Astrocyte (in vitro differentiated cells and primary cell): ENCODE data around the gene MAP6. TPM values are rescaled to one million over a fixed set of nuclear protein-coding genes. Genes with fewer than 3 reads are reported as not detected.
A peak's percentile ranks its signal among the peaks of the same experiment; 100 is the strongest.

ENCODE experiments used
- DNase-seq: peaks from one replicate; pipeline ENCODE4 v3.0.0-alpha.2; 2010; ENCODE audit warnings: low read depth
- FAIRE-seq: peaks from 2 replicates; lab custom pipeline; 2011; peaks lifted over from hg19 to GRCh38; lab: Jason Lieb, UNC
- H2AFZ ChIP-seq: 2 replicates; pipeline ENCODE4 v1.6.0; 2012; ENCODE audit warnings: low read depth, low read length, inconsistent platforms
- H3K27ac ChIP-seq: 2 replicates; pipeline ENCODE4 v1.5.1; 2011; ENCODE audit warnings: low read depth, low read length, inconsistent platforms
- H3K27me3 ChIP-seq: 2 replicates; pipeline ENCODE4 v1.6.0; 2011; ENCODE audit warnings: low read length, inconsistent platforms; ENCODE audit not compliant: insufficient read depth
- H3K36me3 ChIP-seq: 2 replicates; pipeline ENCODE4 v1.5.1; 2011; ENCODE audit warnings: low read length, inconsistent platforms; ENCODE audit not compliant: insufficient read depth
- H3K4me1 ChIP-seq: 2 replicates; pipeline ENCODE4 v1.5.1; 2011; ENCODE audit warnings: low read length, inconsistent platforms; ENCODE audit not compliant: insufficient read depth
- H3K4me2 ChIP-seq: 2 replicates; pipeline ENCODE4 v1.6.0; 2012; ENCODE audit warnings: low read length, inconsistent platforms
- H3K4me3 ChIP-seq: 2 replicates; pipeline ENCODE4 v1.5.1; 2011; ENCODE audit warnings: low read depth, mild to moderate bottlenecking, low read length, inconsistent platforms; ENCODE audit not compliant: insufficient read depth
- H3K79me2 ChIP-seq: 2 replicates; pipeline ENCODE4 v1.6.0; 2012; ENCODE audit warnings: mild to moderate bottlenecking, low read length, inconsistent platforms; ENCODE audit not compliant: insufficient read depth
- H3K9ac ChIP-seq: 2 replicates; pipeline ENCODE4 v1.6.0; 2012; ENCODE audit warnings: mild to moderate bottlenecking, low read length, inconsistent platforms
- H3K9me3 ChIP-seq: 2 replicates; pipeline ENCODE4 v1.5.1; 2012; ENCODE audit warnings: low read depth, mild to moderate bottlenecking, low read length, inconsistent platforms; ENCODE audit not compliant: insufficient read depth
- H4K20me1 ChIP-seq: 2 replicates; pipeline ENCODE4 v1.6.0; 2012; ENCODE audit warnings: low read length, inconsistent platforms; ENCODE audit not compliant: insufficient read depth
- H3K27ac Mint-ChIP-seq: one replicate; pipeline ENCODE4 v1.8.0; 2021; ENCODE audit warnings: mild to moderate bottlenecking, mixed read lengths; ENCODE audit not compliant: unreplicated experiment
- H3K27me3 Mint-ChIP-seq: one replicate; pipeline ENCODE4 v1.8.0; 2021; ENCODE audit warnings: low read depth, mixed read lengths; ENCODE audit not compliant: unreplicated experiment
- H3K36me3 Mint-ChIP-seq: one replicate; pipeline ENCODE4 v1.8.0; 2021; ENCODE audit warnings: low read depth, mixed read lengths; ENCODE audit not compliant: unreplicated experiment
- H3K4me1 Mint-ChIP-seq: one replicate; pipeline ENCODE4 v1.8.0; 2021; ENCODE audit warnings: low read depth, mixed read lengths; ENCODE audit not compliant: unreplicated experiment
- H3K4me3 Mint-ChIP-seq: one replicate; pipeline ENCODE4 v1.8.0; 2021; ENCODE audit warnings: mild to moderate bottlenecking, moderate library complexity, mixed read lengths; ENCODE audit not compliant: unreplicated experiment
- H3K9me3 Mint-ChIP-seq: one replicate; pipeline ENCODE4 v1.8.0; 2021; ENCODE audit warnings: mild to moderate bottlenecking, mixed read lengths; ENCODE audit not compliant: unreplicated experiment
- CTCF ChIP-seq: IDR thresholded peaks from 2 replicates; pipeline ENCODE4 v1.5.1; 2011; ENCODE audit warnings: low read depth, mild to moderate bottlenecking, inconsistent platforms, low read length, moderate library complexity; ENCODE audit not compliant: insufficient read depth
- EZH2 ChIP-seq: IDR thresholded peaks from 2 replicates; pipeline ENCODE4 v1.6.1; 2012; ENCODE audit warnings: mild to moderate bottlenecking, low read length, inconsistent platforms; ENCODE audit not compliant: insufficient read depth
- total RNA-seq: library from RNA; stranded (reverse); gene quantifications from 2 replicates; pipeline ENCODE4 v1.2.1, GENCODE V29; 2021

Gene MAP6
- total RNA-seq, 1 donor from 2014 or later, result 3.9 TPM

DNA sequence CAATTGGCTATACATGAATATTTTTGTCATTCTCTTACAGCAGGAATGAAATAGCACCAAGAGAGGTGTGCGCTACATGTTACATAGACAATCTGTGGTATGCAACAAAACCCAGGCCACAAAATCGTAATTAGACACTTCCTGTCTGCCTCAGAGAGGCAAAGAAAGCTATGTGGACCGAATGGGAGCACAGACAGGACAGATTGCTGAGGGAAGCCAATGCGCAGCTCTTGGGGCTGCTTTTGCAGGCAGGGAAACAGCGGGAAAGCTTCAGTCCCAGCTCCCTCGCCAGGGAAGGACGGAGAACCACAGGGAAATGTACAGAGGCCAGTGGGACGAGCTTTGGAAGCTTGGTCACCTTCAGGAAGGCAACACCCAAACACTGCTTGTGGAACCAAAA is 65.9 kb downstream of the MAP6 start:
- Histone ChIP-seq H3K4me1 (peaks cover 25% of the 10 kb centered on the region), H4K20me1 (no peaks in the 10 kb centered on the region), H3K79me2 (no peaks in the 10 kb centered on the region), H3K4me3 (no peak overlapping the region), H2AFZ (peak overlapping the region; percentile 59), H3K9ac (no peak overlapping the region), H3K27ac (peak overlapping the region; percentile 2), H3K9me3 (no peaks in the 10 kb centered on the region), H3K36me3 (no peaks in the 10 kb centered on the region), H3K4me2 (peak overlapping the region; percentile 84), H3K27me3 (no peaks in the 10 kb centered on the region)
- H3K36me3 Mint-ChIP-seq, result no peaks in the 10 kb centered on the region
- H3K9me3 Mint-ChIP-seq, result no peaks in the 10 kb centered on the region
- H3K27ac Mint-ChIP-seq, result peak overlapping the region; percentile 92
- TF ChIP-seq EZH2 (no peak), CTCF (no peak)
- H3K4me1 Mint-ChIP-seq, result peaks cover 22% of the 10 kb centered on the region
- H3K27me3 Mint-ChIP-seq, result peaks cover 46% of the 10 kb centered on the region
- FAIRE-seq (no peak), DNase-seq (peak; percentile 84)
- H3K4me3 Mint-ChIP-seq, result peak overlapping the region; percentile 75

GRCh38 chr11:75601494-75601893 is 67.3 kb downstream of the MAP6 start:
- Mint-ChIP-seq H3K4me1 (peaks cover 22% of the 10 kb centered on the region), H3K9me3 (no peaks in the 10 kb centered on the region), H3K4me3 (no peak overlapping the region), H3K27me3 (peaks cover 39% of the 10 kb centered on the region), H3K36me3 (no peaks in the 10 kb centered on the region), H3K27ac (no peak overlapping the region)
- Histone ChIP-seq H3K4me3 (no peak overlapping the region), H2AFZ (no peak overlapping the region), H3K9ac (no peak overlapping the region), H3K27ac (no peak overlapping the region), H3K36me3 (no peaks in the 10 kb centered on the region), H3K4me1 (peaks cover 25% of the 10 kb centered on the region), H3K27me3 (no peaks in the 10 kb centered on the region), H3K4me2 (no peak overlapping the region), H4K20me1 (no peaks in the 10 kb centered on the region), H3K9me3 (no peaks in the 10 kb centered on the region), H3K79me2 (no peaks in the 10 kb centered on the region)
- TF ChIP-seq EZH2 (no peak), CTCF (no peak)
- FAIRE-seq (no peak), DNase-seq (no peak)

- Histone ChIP-seq H3K9me3 (no peaks in the 10 kb centered on the region), H3K4me1 (peaks cover 25% of the 10 kb centered on the region), H3K79me2 (no peaks in the 10 kb centered on the region), H3K27ac (no peak overlapping the region), H3K4me3 (no peak overlapping the region), H3K4me2 (no peak overlapping the region), H3K36me3 (no peaks in the 10 kb centered on the region), H3K9ac (no peak overlapping the region), H4K20me1 (no peaks in the 10 kb centered on the region), H2AFZ (no peak overlapping the region), H3K27me3 (no peaks in the 10 kb centered on the region)
- DNase-seq (no peak), FAIRE-seq (no peak)
- no peak overlapping the region for H3K27ac Mint-ChIP-seq
- no peaks in the 10 kb centered on the region for H3K9me3 Mint-ChIP-seq
- H3K4me1 Mint-ChIP-seq, result peaks cover 22% of the 10 kb centered on the region
- TF ChIP-seq CTCF, result no peak
- TF ChIP-seq EZH2, result no peak
- peaks cover 46% of the 10 kb centered on the region for H3K27me3 Mint-ChIP-seq
- peaks cover 2% of the 10 kb centered on the region for H3K36me3 Mint-ChIP-seq
- no peak overlapping the region for H3K4me3 Mint-ChIP-seq
These were observed 68.5 kb downstream of the MAP6 start for GRCh38 chr11:75600356-75600755.
